Testis (tissue), 3 donors: ENCODE measurements around the gene TVP23A. TPM values are rescaled to one million over a fixed set of nuclear protein-coding genes. Genes with fewer than 3 reads are reported as not detected.
"Not testable (repeated sequence)": the region's sequence is repeated elsewhere in the genome, so short reads cannot be mapped to it uniquely, and the experiment has no call there.

Source experiments
- DNase-seq: peaks from one replicate; pipeline ENCODE4 v3.0.0-alpha.2; 2019
- H3K27ac ChIP-seq, 2 donors: fragments of 200-600 bp; sonication (generic); one replicate each; pipeline ENCODE4 v1.5.1; 2019
- H3K27me3 ChIP-seq: fragments of 200-600 bp; sonication (generic); one replicate; pipeline ENCODE4 v1.5.1; 2019
- H3K36me3 ChIP-seq: fragments of 200-600 bp; sonication (generic); one replicate; pipeline ENCODE4 v1.5.1; 2017; ENCODE audit warnings: low read depth; ENCODE audit errors: missing control alignments
- H3K4me1 ChIP-seq: fragments of 200-600 bp; sonication (generic); one replicate; pipeline ENCODE4 v1.5.1; 2019
- H3K4me3 ChIP-seq, 2 donors: fragments of 200-600 bp; sonication (generic); one replicate each; pipeline ENCODE4 v1.5.1; 2017 to 2019
- H3K9me3 ChIP-seq: fragments of 200-600 bp; sonication (generic); one replicate; pipeline ENCODE4 v1.5.1; 2017
- CTCF ChIP-seq, 3 experiments: fragments of 450-650 bp in 2 of 3; fragments of 200-600 bp in 1 of 3; sonication (generic) in 1 of 3; IDR thresholded peaks; one replicate each; pipeline ENCODE4 v1.5.1; 2016 to 2019; ENCODE audit warnings: antibody characterized with exemption in 3 of 3, mild to moderate bottlenecking in 2 of 3, moderate library complexity in 1 of 3
- POLR2A ChIP-seq: fragments of 450-650 bp; IDR thresholded peaks from one replicate; pipeline ENCODE4 v1.6.1; 2017; ENCODE audit warnings: antibody characterized with exemption, mild to moderate bottlenecking, moderate library complexity
- WGBS, 2 donors: methylation state at CpG; one replicate each; pipeline ENCODE4 v1.1.5; 2018; 5-methylcytosine and 5-hydroxymethylcytosine counted together
- intact Hi-C: fragments of 100-400 bp; cut with DNase I; formaldehyde crosslinking; loops from one replicate; pipeline ENCODE4 v1.15.1; 2023; ENCODE audit warnings: low total_unique reads
- polyA plus RNA-seq: library from polyadenylated mRNA; stranded (reverse); fragments of 350-450 nt; fragmentation: Illumina TruSeq; extraction: RNeasy Lipid Tissue Mini Kit (QIAGEN cat#74804); gene quantifications from one replicate; pipeline ENCODE4 v1.2.3, GENCODE V29; 2014; ENCODE audit warnings: low read depth, low replicate concordance; ENCODE audit not compliant: insufficient read depth
- total RNA-seq, 2 donors: library from RNA; depleted of rRNA; stranded (reverse); fragments of >200 nt; gene quantifications; one replicate each; pipeline ENCODE4 v1.2.3, GENCODE V29; 2016

TVP23A gene
- total and polyA plus RNA-seq, 3 donors from 2014 or later, result 1.7 to 4.2 (median 3.5) TPM

- Histone ChIP-seq H3K9me3 (no peaks in the 10 kb centered on the region), H3K4me3 (peak within 1 kb of the TSS; percentile 62 to 74), H3K27me3 (no peaks in the 10 kb centered on the region), H3K4me1 (peaks cover 4% of the 10 kb centered on the region), H3K27ac (peak within 1 kb of the TSS; percentile 90 to 91), H3K36me3 (no peaks in the 10 kb centered on the region)
- 1% methylated on average over 46 to 57 of the region's 57 CpGs for WGBS, 2 donors
- intact Hi-C loops, result no loop called here
- TF ChIP-seq POLR2A, result peak; percentile 68
- TF ChIP-seq CTCF (IDR thresholded peaks at IDR 0.05), result peak in 1 of 3 experiments; percentile 20
- peak; percentile 100 for DNase-seq
Measured at GRCh38 chr16:10743610-10744369, 74.8 kb downstream of the TVP23A start, which contains the start of gene NUBP1. TSS of gene NUBP1 (plus strand) at chr16:10743842. CDS start at chr16:10743864, 22 bp downstream.

- H3K27ac ChIP-seq, result peak overlapping the region; percentile 90 to 91
- no peak for DNase-seq
- H3K9me3 ChIP-seq, result no peaks in the 10 kb centered on the region
- 26 to 33% methylated on average over 5 of the region's 5 CpGs for WGBS, 2 donors
- TF ChIP-seq CTCF (IDR thresholded peaks at IDR 0.05), result no peak
- TF ChIP-seq POLR2A, result no peak
- intact Hi-C loops, result no loop called here
- no peaks in the 10 kb centered on the region for H3K36me3 ChIP-seq
- peak overlapping the region; percentile 62 to 74 for H3K4me3 ChIP-seq
- H3K27me3 ChIP-seq, result no peaks in the 10 kb centered on the region
- H3K4me1 ChIP-seq, result peaks cover 4% of the 10 kb centered on the region
Measured at GRCh38 chr16:10743227-10743609, 75.4 kb downstream of the TVP23A start.

GRCh38 chr16:10741844-10742243 is 76.8 kb downstream of the TVP23A start:
- H3K4me1 ChIP-seq, result peaks cover 4% of the 10 kb centered on the region
- H3K27ac ChIP-seq, result no peak overlapping the region
- DNase-seq, result no peak
- WGBS, 2 donors, result 50 to 57% methylated on average over 4 of the region's 4 CpGs
- H3K4me3 ChIP-seq, result no peak overlapping the region
- H3K9me3 ChIP-seq, result no peaks in the 10 kb centered on the region
- no peaks in the 10 kb centered on the region for H3K27me3 ChIP-seq
- H3K36me3 ChIP-seq, result no peaks in the 10 kb centered on the region
- TF ChIP-seq POLR2A, result no peak
- no peak for TF ChIP-seq CTCF (IDR thresholded peaks at IDR 0.05)
- intact Hi-C loops, result no loop called here

GRCh38 chr16:10741249-10741648 is 77.3 kb downstream of the TVP23A start:
- intact Hi-C loops, result not testable (repeated sequence)

GRCh38 chr16:10740845-10741208 is 77.8 kb downstream of the TVP23A start:
- DNase-seq, result no peak
- Histone ChIP-seq H3K4me1 (peaks cover 4% of the 10 kb centered on the region), H3K4me3 (no peak overlapping the region), H3K27me3 (no peaks in the 10 kb centered on the region), H3K9me3 (no peaks in the 10 kb centered on the region), H3K27ac (no peak overlapping the region), H3K36me3 (no peaks in the 10 kb centered on the region)
- WGBS, 2 donors, result 76 to 94% methylated on average over 2 of the region's 2 CpGs
- intact Hi-C loops, result no loop called here
- TF ChIP-seq POLR2A, result no peak
- TF ChIP-seq CTCF (IDR thresholded peaks at IDR 0.05), result no peak

More at GRCh38 chr16:10741249-10741648, 77.3 kb downstream of the TVP23A start:
- H3K27ac ChIP-seq, H3K27me3 ChIP-seq, H3K9me3 ChIP-seq, DNase-seq, H3K36me3 ChIP-seq, H3K4me3 ChIP-seq, H3K4me1 ChIP-seq: not testable (repeated sequence)
- WGBS, 2 donors, result 88 to 95% methylated on average over 10 of the region's 10 CpGs
